Thoracic aorta (tissue), 2 donors: ENCODE results near the gene HAND2. TPM values are rescaled to one million over a fixed set of nuclear protein-coding genes. Genes with fewer than 3 reads are reported as not detected.
A peak's percentile ranks its signal among the peaks of the same experiment; 100 is the strongest.

Experiments used
- ATAC-seq: fragments of 150-250 bp; one replicate; pipeline ENCODE4 v1.8.0; 2017; ENCODE audit warnings: low read depth; ENCODE audit not compliant: insufficient number of reproducible peaks, low FRiP score
- DNase-seq: peaks from one replicate; pipeline ENCODE4 v3.0.0-alpha.2; 2020; ENCODE audit warnings: low spot score
- H3K27ac ChIP-seq, 2 donors: fragments of 200-600 bp; sonication (generic); 1 replicate in 1 of 2; 2 replicates in 1 of 2; pipeline ENCODE4 v1.5.1; 2016; ENCODE audit warnings: mild to moderate bottlenecking in 2 of 2, moderate library complexity in 2 of 2
- H3K27me3 ChIP-seq: fragments of 200-600 bp; sonication (generic); replicated peaks from 2 replicates; pipeline ENCODE4 v1.6.0; 2016; ENCODE audit warnings: mild to moderate bottlenecking; ENCODE audit not compliant: insufficient read depth
- H3K36me3 ChIP-seq: fragments of 200-600 bp; sonication (generic); one replicate; pipeline ENCODE4 v1.5.1; 2016
- H3K4me1 ChIP-seq, 2 donors: fragments of 200-600 bp; sonication (generic); 1 replicate in 1 of 2; 2 replicates in 1 of 2; pipeline versions ENCODE4 v1.5.1 to v1.6.0; 2016; ENCODE audit warnings: low read depth in 2 of 2, mild to moderate bottlenecking in 1 of 2; ENCODE audit not compliant: control insufficient read depth in 1 of 2
- H3K4me3 ChIP-seq: fragments of 200-600 bp; sonication (generic); 2 replicates; pipeline ENCODE4 v1.5.1; 2016; ENCODE audit warnings: mild to moderate bottlenecking
- H3K9me3 ChIP-seq: fragments of 200-600 bp; sonication (generic); 2 replicates; pipeline ENCODE4 v1.5.1; 2016
- CTCF ChIP-seq: fragments of 200-600 bp; sonication (generic); IDR thresholded peaks from one replicate; pipeline ENCODE4 v1.5.1; 2019; ENCODE audit warnings: antibody characterized with exemption
- total RNA-seq, 2 donors: library from RNA; depleted of rRNA; stranded (reverse); fragments of >200 nt; gene quantifications; one replicate each; pipeline versions ENCODE4 v1.1.0 to v1.2.3, GENCODE V29; 2016

HAND2 gene
- total RNA-seq, 2 donors from 2014 or later, result 25.7 to 28.2 TPM

- peak overlapping the region; percentile 17 for H3K4me3 ChIP-seq
- DNase-seq, result no peak
- H3K27me3 ChIP-seq, result no peaks in the 10 kb centered on the region
- no peak overlapping the region for H3K27ac ChIP-seq
- peaks cover 3 to 20% of the 10 kb centered on the region in 2 donors for H3K4me1 ChIP-seq
- ATAC-seq, result no peak
- no peaks in the 10 kb centered on the region for H3K36me3 ChIP-seq
- no peak for TF ChIP-seq CTCF
- no peaks in the 10 kb centered on the region for H3K9me3 ChIP-seq
These were observed 26.5 kb downstream of the HAND2 start for GRCh38 chr4:173503330-173504180.

GRCh38 chr4:173502282-173502681 is 27.7 kb downstream of the HAND2 start:
- Histone ChIP-seq H3K27me3 (no peaks in the 10 kb centered on the region), H3K4me3 (no peak overlapping the region), H3K36me3 (no peaks in the 10 kb centered on the region), H3K9me3 (no peaks in the 10 kb centered on the region), H3K4me1 (peaks cover 3 to 17% of the 10 kb centered on the region in 2 donors), H3K27ac (no peak overlapping the region)
- no peak for ATAC-seq
- DNase-seq, result no peak
- TF ChIP-seq CTCF, result no peak

- H3K36me3 ChIP-seq, result no peaks in the 10 kb centered on the region
- no peak overlapping the region for H3K27ac ChIP-seq
- ATAC-seq (no peak), DNase-seq (no peak)
- H3K4me1 ChIP-seq, result peaks cover 3 to 17% of the 10 kb centered on the region in 2 donors
- H3K9me3 ChIP-seq, result no peaks in the 10 kb centered on the region
- H3K27me3 ChIP-seq, result no peaks in the 10 kb centered on the region
- no peak overlapping the region for H3K4me3 ChIP-seq
- TF ChIP-seq CTCF, result no peak
These were observed 28.4 kb downstream of the HAND2 start for GRCh38 chr4:173501592-173502150.

- ATAC-seq (no peak), DNase-seq (no peak)
- Histone ChIP-seq H3K36me3 (no peaks in the 10 kb centered on the region), H3K27ac (no peak overlapping the region), H3K4me1 (peaks cover 3 to 13% of the 10 kb centered on the region in 2 donors), H3K9me3 (no peaks in the 10 kb centered on the region), H3K27me3 (no peaks in the 10 kb centered on the region), H3K4me3 (peak overlapping the region; percentile 64)
- no peak for TF ChIP-seq CTCF
These were observed 29.0 kb downstream of the HAND2 start for GRCh38 chr4:173500841-173501591.
